ENCODE measurements around the gene SLC7A14. TPM values are rescaled to one million over a fixed set of nuclear protein-coding genes. Genes with fewer than 3 reads are reported as not detected.
A peak's percentile ranks its signal among the peaks of the same experiment; 100 is the strongest.

Gene SLC7A14
- total and polyA plus RNA-seq, 2 of the 4 experiments (the other 2 are of a cell fraction): 2.7 to 6.8 TPM

- H3K56ac ChIP-seq (ENCODE audit: extremely low read depth, insufficient read depth, low read length): no peak overlapping the region; the same call in 1 of the 2 replicates
- no peak overlapping the region for H3K4me3 ChIP-seq (ENCODE audit: insufficient read depth, low read depth, low read length)
- H4K5ac ChIP-seq (ENCODE audit: low read depth, low read length): no peak overlapping the region
- H3K4ac ChIP-seq (ENCODE audit: low read depth, low read length): no peak overlapping the region
- H3K79me1 ChIP-seq (ENCODE audit: low read depth in 1 of 2, low read length in 2 of 2): no peaks in the 10 kb centered on the region
- H2BK20ac ChIP-seq (ENCODE audit: low read depth, low read length): no peak overlapping the region
- no peak overlapping the region for H2AFZ ChIP-seq (replicated peaks; ENCODE audit: low read length, poor library complexity)
- POLR2A ChIA-PET (ENCODE audit: unreplicated experiment): no interaction called here
- no peak overlapping the region for H2BK5ac ChIP-seq (ENCODE audit: low read depth, low read length, poor library complexity, severe bottlenecking)
- in situ Hi-C loops (cut with MboI; ENCODE audit: low sequenced_read_pairs): no loop called here
- WGBS, 2 experiments (ENCODE audit: extremely low coverage in 2 of 2, insufficient read length in 1 of 2): no CpG with 5 or more reads among the region's 2 CpGs
- H3K27me3 ChIP-seq (ENCODE audit: control insufficient read depth, insufficient read depth, low read length): no peaks in the 10 kb centered on the region
- H2BK120ac ChIP-seq (ENCODE audit: low read depth, low read length): no peak overlapping the region
- dilution Hi-C loops (cut with HindIII; ENCODE audit: low sequenced_read_pairs, unreplicated experiment): no loop called here
- no peak overlapping the region for H4K91ac ChIP-seq (ENCODE audit: insufficient read depth, low read depth, low read length)
- ATAC-seq (ENCODE audit: low read depth) (peak; percentile 53; the same call in 1 of the 2 replicates), DNase-seq (peak; percentile 70)
- H3K9ac ChIP-seq (ENCODE audit: low read depth, low read length): no peak overlapping the region
- no peak overlapping the region for H3K23ac ChIP-seq (ENCODE audit: low read depth, low read length)
- no peaks in the 10 kb centered on the region for H3K36me3 ChIP-seq (ENCODE audit: control insufficient read depth, insufficient read depth, low read length)
- H3K14ac ChIP-seq (replicated peaks; ENCODE audit: low read depth, low read length): no peak overlapping the region
- H3K9me3 ChIP-seq (ENCODE audit: control insufficient read depth, insufficient read depth, low read length): no peaks in the 10 kb centered on the region
- H3K4me1 ChIP-seq (ENCODE audit: control insufficient read depth, insufficient read depth, low read length): peaks cover 15% of the 10 kb centered on the region; the same call in 1 of the 2 replicates
- no peak overlapping the region for H4K8ac ChIP-seq (ENCODE audit: low read depth in 2 of 2, low read length in 2 of 2)
- no peaks in the 10 kb centered on the region for H4K20me1 ChIP-seq (ENCODE audit: insufficient read depth, low read length)
- no TSS peak for BruUV-seq (replicated peaks)
- H3K27ac ChIP-seq (ENCODE audit: insufficient read depth, low read length): no peak overlapping the region
- H2AK9ac ChIP-seq (replicated peaks; ENCODE audit: low read depth, low read length, poor library complexity): no peak overlapping the region
- H3K9me1 ChIP-seq (ENCODE audit: insufficient read depth, low read length): no peaks in the 10 kb centered on the region
- CTCF ChIA-PET: no interaction called here
- no peak overlapping the region for H3K18ac ChIP-seq (ENCODE audit: low read depth, low read length)
- H2BK15ac ChIP-seq (ENCODE audit: low read depth, low read length): no peak overlapping the region
- TF ChIP-seq CEBPB (IDR thresholded peaks at IDR 0.05; ENCODE audit: low read depth, low read length) (no peak), FOS (IDR thresholded peaks at IDR 0.05; ENCODE audit: low read depth, low read length) (peak; percentile 66)
- intact Hi-C loops (cut with micrococcal nuclease): no loop called here
- H3K4me2 ChIP-seq (ENCODE audit: low read depth, low read length): no peak overlapping the region
- no peak overlapping the region for H2AK5ac ChIP-seq (ENCODE audit: low read depth, low read length)
Observed at GRCh38 chr3:170477395-170477794, 108.5 kb downstream of the SLC7A14 start.

Measured in IMR-90 (cell line).